MCF 10A (cell line): Measurements from ENCODE around the gene NXPH3. TPM values are rescaled to one million over a fixed set of nuclear protein-coding genes. Genes with fewer than 3 reads are reported as not detected.
A peak's percentile ranks its signal among the peaks of the same experiment; 100 is the strongest.

ENCODE experiments used
- BruUV-seq: library from RNA; stranded (reverse); fragments of 400-500 nt; replicated peaks from 2 replicates; lab custom pipeline; 2021; lab: Mats Ljungman, UMichigan
- CTCF ChIA-PET: fragments of 300-600 bp; sonication (Branson Sonifier 250); formaldehyde crosslinking; extraction: SDS; loops from one replicate; lab custom pipeline; 2021; ENCODE audit warnings: antibody characterized with exemption, inconsistent platforms; lab: Yijun Ruan, JAX
- POLR2A ChIA-PET: fragments of 300-600, 350-650 bp; sonication (Branson Sonifier 250); formaldehyde crosslinking; extraction: SDS; loops from one replicate; lab custom pipeline; 2020; ENCODE audit warnings: antibody characterized with exemption, inconsistent platforms; lab: Yijun Ruan, JAX
- DNase-seq: peaks from one replicate; pipeline ENCODE4 v3.0.0-alpha.2; 2018; ENCODE audit not compliant: unreplicated experiment
- H3K27ac Mint-ChIP-seq: one replicate; pipeline ENCODE4 v1.8.0; 2022; ENCODE audit warnings: mild to moderate bottlenecking, low read depth, mixed read lengths; ENCODE audit not compliant: unreplicated experiment
- H3K27me3 Mint-ChIP-seq: one replicate; pipeline ENCODE4 v1.8.0; 2022; ENCODE audit warnings: mixed read lengths; ENCODE audit not compliant: insufficient read depth, unreplicated experiment
- H3K36me3 Mint-ChIP-seq: one replicate; pipeline ENCODE4 v1.8.0; 2022; ENCODE audit warnings: mild to moderate bottlenecking, moderate library complexity, mixed read lengths; ENCODE audit not compliant: insufficient read depth, unreplicated experiment
- H3K4me1 Mint-ChIP-seq: one replicate; pipeline ENCODE4 v1.8.0; 2022; ENCODE audit warnings: mixed read lengths; ENCODE audit not compliant: insufficient read depth, unreplicated experiment
- H3K4me3 Mint-ChIP-seq: one replicate; pipeline ENCODE4 v1.8.0; 2022; ENCODE audit warnings: mild to moderate bottlenecking, moderate library complexity, mixed read lengths; ENCODE audit not compliant: unreplicated experiment
- H3K9me3 Mint-ChIP-seq: one replicate; pipeline ENCODE4 v1.8.0; 2022; ENCODE audit warnings: mixed read lengths; ENCODE audit not compliant: unreplicated experiment
- intact Hi-C: fragments of 100-400 bp; cut with micrococcal nuclease; formaldehyde crosslinking; loops from 2 replicates; pipeline ENCODE4 v1.14.1; 2022
- total RNA-seq: library from RNA; stranded (reverse); gene quantifications from 2 replicates; pipeline ENCODE4 v1.2.3, GENCODE V29; 2022
- TF ChIP-seq, protein P1 (sequence below): fragments of 200-600 bp; IDR thresholded peaks from one replicate; pipeline ENCODE4 v1.8.0; 2022; ENCODE audit warnings: antibody characterized with exemption, mild to moderate bottlenecking; ENCODE audit not compliant: unreplicated experiment

Gene NXPH3
- total RNA-seq, 1 experiment from 2014 or later: not detected

DNA sequence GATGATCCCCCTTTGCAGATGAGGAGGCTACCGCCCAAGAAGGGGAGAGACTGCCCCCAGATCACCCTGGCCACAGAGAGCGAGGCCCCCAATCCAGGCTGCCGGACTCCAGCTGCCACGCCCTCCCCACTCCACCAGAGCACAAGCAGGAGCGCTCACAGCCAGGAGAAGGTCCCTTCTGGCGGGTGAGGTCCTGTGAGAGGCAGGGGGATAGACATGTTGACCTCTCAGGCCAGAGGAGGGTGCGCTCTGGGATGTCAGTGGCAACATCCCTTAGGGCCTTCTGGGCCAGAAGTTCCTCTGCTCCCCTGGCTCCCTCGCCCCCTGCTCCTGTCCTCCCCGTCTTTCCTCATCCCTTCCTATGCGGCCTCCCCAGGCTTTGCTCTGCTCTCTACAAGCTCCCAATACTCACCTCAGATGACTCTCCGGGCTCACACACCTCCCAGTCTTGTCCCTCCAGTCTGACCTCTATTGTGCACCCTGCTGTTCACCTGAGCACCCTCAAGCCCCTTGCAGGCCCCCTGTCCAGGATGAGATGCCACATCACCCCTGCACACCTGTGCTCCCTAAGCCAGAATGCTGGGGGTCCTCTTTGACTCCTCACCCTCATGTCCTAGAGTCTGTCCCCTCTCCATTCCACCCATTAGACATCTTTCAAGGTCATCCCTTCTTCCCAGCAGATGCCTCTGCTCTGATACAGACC, 5.0 kb upstream of the NXPH3 start:
- H3K36me3 Mint-ChIP-seq: no peaks in the 10 kb centered on the region
- POLR2A ChIA-PET: interaction anchor here (0.7 to 1.5 kb wide), 9 partner anchors 76 to 255 kb away, joined by 3 to 8 read pairs (median 3); partner anchors contain the start of genes KAT7 and SLC35B1

DNA sequence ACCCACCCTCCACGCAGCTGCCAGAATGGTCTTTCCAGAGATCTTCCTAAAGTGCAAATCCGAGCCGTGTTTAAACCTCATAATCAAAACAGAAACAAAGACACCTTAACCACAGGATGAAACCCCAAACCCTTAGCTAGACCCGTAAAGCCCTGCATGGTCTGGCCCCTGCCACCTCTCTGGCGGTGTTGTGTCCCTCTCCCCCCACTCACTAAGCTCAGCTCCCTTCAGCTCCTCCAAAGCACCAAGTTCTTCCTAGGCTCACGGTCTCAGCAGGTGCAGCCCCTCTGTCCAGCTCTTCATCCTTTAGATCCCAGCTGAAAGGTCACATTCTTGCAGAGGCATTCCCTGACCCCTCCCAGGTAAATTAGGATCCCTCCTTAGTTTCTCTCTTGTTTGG, 4.4 kb upstream of the NXPH3 start:
- Mint-ChIP-seq H3K9me3 (no peaks in the 10 kb centered on the region), H3K4me3 (no peak overlapping the region), H3K27me3 (peaks cover 35% of the 10 kb centered on the region), H3K36me3 (no peaks in the 10 kb centered on the region), H3K4me1 (peaks cover 11% of the 10 kb centered on the region), H3K27ac (no peak overlapping the region)
- intact Hi-C loops: loop anchor here (5.0 kb wide), 1 partner anchor 106 kb away; the partner anchor contains the start of gene SPOP
- ChIA-PET CTCF (interaction anchor here (0.5 to 16.7 kb wide), 7 partner anchors 10 to 126 kb away, joined by 3 to 325 read pairs (median 4); no protein-coding TSS in a partner anchor), POLR2A (interaction anchor here (0.8 to 1.2 kb wide), 3 partner anchors 114 to 137 kb away, joined by 3 to 6 read pairs (median 3); partner anchors contain the start of gene SLC35B1)
- no peak for DNase-seq
- TF ChIP-seq, protein P1, sequence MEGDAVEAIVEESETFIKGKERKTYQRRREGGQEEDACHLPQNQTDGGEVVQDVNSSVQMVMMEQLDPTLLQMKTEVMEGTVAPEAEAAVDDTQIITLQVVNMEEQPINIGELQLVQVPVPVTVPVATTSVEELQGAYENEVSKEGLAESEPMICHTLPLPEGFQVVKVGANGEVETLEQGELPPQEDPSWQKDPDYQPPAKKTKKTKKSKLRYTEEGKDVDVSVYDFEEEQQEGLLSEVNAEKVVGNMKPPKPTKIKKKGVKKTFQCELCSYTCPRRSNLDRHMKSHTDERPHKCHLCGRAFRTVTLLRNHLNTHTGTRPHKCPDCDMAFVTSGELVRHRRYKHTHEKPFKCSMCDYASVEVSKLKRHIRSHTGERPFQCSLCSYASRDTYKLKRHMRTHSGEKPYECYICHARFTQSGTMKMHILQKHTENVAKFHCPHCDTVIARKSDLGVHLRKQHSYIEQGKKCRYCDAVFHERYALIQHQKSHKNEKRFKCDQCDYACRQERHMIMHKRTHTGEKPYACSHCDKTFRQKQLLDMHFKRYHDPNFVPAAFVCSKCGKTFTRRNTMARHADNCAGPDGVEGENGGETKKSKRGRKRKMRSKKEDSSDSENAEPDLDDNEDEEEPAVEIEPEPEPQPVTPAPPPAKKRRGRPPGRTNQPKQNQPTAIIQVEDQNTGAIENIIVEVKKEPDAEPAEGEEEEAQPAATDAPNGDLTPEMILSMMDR: no peak
- no TSS peak for BruUV-seq

More for the DNA sequence above, 5.0 kb upstream of the NXPH3 start:
- intact Hi-C loops: loop anchor here (5.0 kb wide), 1 partner anchor 107 kb away; the partner anchor contains the start of gene SPOP
- Mint-ChIP-seq H3K9me3 (no peaks in the 10 kb centered on the region), H3K27me3 (peaks cover 35% of the 10 kb centered on the region), H3K4me3 (peak overlapping the region; percentile 69), H3K4me1 (peaks cover 17% of the 10 kb centered on the region), H3K27ac (peak overlapping the region; percentile 7)
- TF ChIP-seq, protein P1: no peak
- CTCF ChIA-PET: interaction anchor here (0.5 to 16.7 kb wide), 18 partner anchors 7 to 1085 kb away, joined by 3 to 325 read pairs (median 3); partner anchors contain the start of gene SLC35B1
- DNase-seq: no peak
- no TSS peak for BruUV-seq

DNA sequence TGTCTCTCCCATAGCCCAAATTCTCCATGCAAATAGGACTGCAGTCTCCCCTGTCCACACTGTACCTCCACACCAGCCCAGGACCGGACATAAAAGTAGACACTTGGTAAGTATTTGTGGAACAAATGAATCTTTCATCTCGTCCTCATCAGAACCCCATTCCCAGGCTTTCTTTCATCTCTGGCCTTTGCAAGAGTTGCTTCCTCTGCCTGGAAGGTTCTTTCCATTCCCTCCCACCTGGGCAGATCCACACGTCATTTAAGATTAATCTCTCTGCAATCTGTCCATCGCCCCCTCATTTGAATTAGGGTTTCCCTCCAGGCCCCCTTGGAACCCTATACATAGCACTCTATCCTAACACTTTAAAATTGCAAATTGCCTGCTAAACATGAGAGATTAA, 3.9 kb upstream of the NXPH3 start:
- ChIA-PET POLR2A (interaction anchor here (1.0 kb wide), 1 partner anchor 133 kb away, joined by 3 read pairs; no protein-coding TSS in a partner anchor), CTCF (interaction anchor here (1.0 to 16.7 kb wide), 3 partner anchors 16 to 126 kb away, joined by 4 to 325 read pairs (median 4); no protein-coding TSS in a partner anchor)
- H3K9me3 Mint-ChIP-seq: no peaks in the 10 kb centered on the region
- H3K27me3 Mint-ChIP-seq: peaks cover 35% of the 10 kb centered on the region
- H3K4me1 Mint-ChIP-seq: peaks cover 9% of the 10 kb centered on the region
- no peak overlapping the region for H3K27ac Mint-ChIP-seq
- DNase-seq: no peak
- intact Hi-C loops: loop anchor here (5.0 kb wide), 1 partner anchor 106 kb away; the partner anchor contains the start of gene SPOP
- no peak overlapping the region for H3K4me3 Mint-ChIP-seq
- BruUV-seq: no TSS peak
- H3K36me3 Mint-ChIP-seq: no peaks in the 10 kb centered on the region
- TF ChIP-seq, protein P1: no peak

DNA sequence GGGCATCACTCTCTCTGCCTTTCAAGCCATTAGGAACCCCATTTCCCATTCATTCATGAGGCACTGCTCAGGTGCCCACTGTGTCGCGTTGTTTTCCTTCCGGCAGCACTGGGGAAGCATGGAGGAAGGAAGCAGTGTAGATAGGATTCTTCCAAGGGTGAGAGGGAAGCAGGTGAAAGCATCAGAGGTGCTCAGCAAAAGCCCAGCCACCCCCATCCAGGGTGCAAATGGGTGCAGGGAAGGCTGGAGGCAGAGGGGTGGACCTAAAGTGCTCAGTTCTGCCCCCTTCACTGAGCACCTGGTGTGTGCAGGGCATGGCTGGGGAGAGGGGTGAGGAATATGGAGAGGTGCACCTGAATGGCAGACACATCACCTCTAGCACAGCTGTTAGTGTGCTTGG, 3.4 kb upstream of the NXPH3 start:
- H3K27ac Mint-ChIP-seq: no peak overlapping the region
- no peak for DNase-seq
- ChIA-PET CTCF (interaction anchor here (0.6 to 16.7 kb wide), 3 partner anchors 19 to 135 kb away, joined by 3 to 325 read pairs (median 3); partner anchors contain the start of gene SLC35B1), POLR2A (no interaction called here)
- H3K27me3 Mint-ChIP-seq: peaks cover 35% of the 10 kb centered on the region
- intact Hi-C loops: loop anchor here (5.0 kb wide), 1 partner anchor 105 kb away; the partner anchor contains the start of gene SPOP
- no TSS peak for BruUV-seq
- no peaks in the 10 kb centered on the region for H3K9me3 Mint-ChIP-seq
- no peak overlapping the region for H3K4me3 Mint-ChIP-seq
- TF ChIP-seq, protein P1: no peak
- peaks cover 10% of the 10 kb centered on the region for H3K4me1 Mint-ChIP-seq
- H3K36me3 Mint-ChIP-seq: no peaks in the 10 kb centered on the region
